Endothelial cell (in vitro differentiated cells): ENCODE data around the gene RBM6. TPM values are rescaled to one million over a fixed set of nuclear protein-coding genes. Genes with fewer than 3 reads are reported as not detected.
A peak's percentile ranks its signal among the peaks of the same experiment; 100 is the strongest.
"Not testable (repeated sequence)": the region's sequence is repeated elsewhere in the genome, so short reads cannot be mapped to it uniquely, and the experiment has no call there.

Source experiments
- DNase-seq: peaks from one replicate; pipeline ENCODE4 v3.0.0; 2021; ENCODE audit warnings: low spot score
- H3K27ac Mint-ChIP-seq: one replicate; pipeline ENCODE4 v1.8.0; 2021; ENCODE audit warnings: mixed read lengths, inconsistent platforms; ENCODE audit not compliant: unreplicated experiment
- H3K27me3 Mint-ChIP-seq: one replicate; pipeline ENCODE4 v1.8.0; 2021; ENCODE audit warnings: mild to moderate bottlenecking, moderate library complexity, mixed read lengths, inconsistent platforms; ENCODE audit not compliant: unreplicated experiment
- H3K36me3 Mint-ChIP-seq: one replicate; pipeline ENCODE4 v1.8.0; 2021; ENCODE audit warnings: mild to moderate bottlenecking, low read depth, mixed read lengths, inconsistent platforms; ENCODE audit not compliant: unreplicated experiment
- H3K4me1 Mint-ChIP-seq: one replicate; pipeline ENCODE4 v1.8.0; 2021; ENCODE audit warnings: mild to moderate bottlenecking, mixed read lengths, inconsistent platforms; ENCODE audit not compliant: unreplicated experiment
- H3K4me3 Mint-ChIP-seq: one replicate; pipeline ENCODE4 v1.8.0; 2021; ENCODE audit warnings: mild to moderate bottlenecking, mixed read lengths, inconsistent platforms; ENCODE audit not compliant: unreplicated experiment
- H3K9me3 Mint-ChIP-seq: one replicate; pipeline ENCODE4 v1.8.0; 2021; ENCODE audit warnings: mixed read lengths, inconsistent platforms; ENCODE audit not compliant: unreplicated experiment
- total RNA-seq: library from RNA; stranded (reverse); fragmentation: NEBNext Ultra II Directional; extraction: Animal tissue kit (Norgen Biotek cat#: 25700); gene quantifications from one replicate; pipeline ENCODE4 v1.2.1, GENCODE V29; 2021; ENCODE audit not compliant: unreplicated experiment
- TF ChIP-seq, protein P1 (sequence below): fragments of 200-600 bp; sonication (generic); IDR thresholded peaks from one replicate; pipeline ENCODE4 v1.5.0; 2021; ENCODE audit warnings: antibody characterized with exemption; ENCODE audit not compliant: unreplicated experiment

The RBM6 gene
- total RNA-seq, 1 donor from 2014 or later = 76.2 TPM

DNA sequence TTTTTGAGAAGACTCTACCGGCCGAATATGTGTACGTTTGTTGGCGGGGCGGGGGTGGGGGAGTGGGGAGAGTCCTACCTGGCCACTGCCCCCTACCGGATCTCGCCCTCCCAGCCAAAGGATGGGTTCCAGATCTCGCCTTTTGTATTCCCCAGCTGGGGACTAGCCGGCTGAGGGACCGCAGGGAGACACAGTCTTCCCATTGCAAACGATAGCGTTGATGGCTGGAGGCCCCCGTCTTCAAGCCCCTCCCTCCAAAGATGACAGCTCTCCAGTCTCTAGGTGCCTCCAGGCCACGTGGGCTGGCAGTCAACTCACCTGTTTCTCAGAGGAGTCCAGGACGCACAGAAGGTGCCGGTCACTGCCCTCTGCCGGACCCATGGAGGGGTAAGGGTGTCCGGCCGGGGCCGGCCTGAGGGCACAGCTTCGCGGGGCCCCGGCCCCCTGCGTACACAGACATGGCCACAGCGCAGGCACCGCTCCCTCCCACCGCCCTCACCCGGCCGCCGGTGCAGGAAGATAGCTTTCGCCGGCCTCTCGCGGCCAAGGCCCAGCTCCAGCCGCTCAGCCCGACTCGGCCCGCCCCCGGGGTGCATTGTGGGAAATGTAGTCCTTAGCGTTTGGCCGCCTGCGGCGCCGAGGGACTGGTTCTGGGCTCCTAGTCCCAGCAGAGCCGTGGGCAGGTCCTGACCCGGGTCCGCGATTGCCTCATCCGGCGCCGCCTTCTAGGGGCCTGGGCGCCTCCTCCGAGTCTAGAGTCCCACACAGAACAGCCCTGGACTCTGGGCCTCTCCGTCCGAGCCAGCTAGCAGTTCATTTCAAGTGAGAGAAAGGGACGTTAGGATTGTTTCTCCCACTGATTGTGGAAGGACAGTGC is 10.4 kb upstream of the RBM6 start, which contains the start of gene MON1A:
Gene MON1A (minus strand): TSS at position 521 of the 877 bp plus-strand sequence. CDS start 16,465 bp downstream, outside the sequence.
- Mint-ChIP-seq H3K4me3 (peak within 1 kb of the TSS; percentile 91), H3K36me3 (no peaks in the 10 kb centered on the region), H3K27ac (peak within 1 kb of the TSS; percentile 36), H3K4me1 (peaks cover 13% of the 10 kb centered on the region), H3K9me3 (no peaks in the 10 kb centered on the region), H3K27me3 (peaks cover 5% of the 10 kb centered on the region)
- TF ChIP-seq, protein P1, sequence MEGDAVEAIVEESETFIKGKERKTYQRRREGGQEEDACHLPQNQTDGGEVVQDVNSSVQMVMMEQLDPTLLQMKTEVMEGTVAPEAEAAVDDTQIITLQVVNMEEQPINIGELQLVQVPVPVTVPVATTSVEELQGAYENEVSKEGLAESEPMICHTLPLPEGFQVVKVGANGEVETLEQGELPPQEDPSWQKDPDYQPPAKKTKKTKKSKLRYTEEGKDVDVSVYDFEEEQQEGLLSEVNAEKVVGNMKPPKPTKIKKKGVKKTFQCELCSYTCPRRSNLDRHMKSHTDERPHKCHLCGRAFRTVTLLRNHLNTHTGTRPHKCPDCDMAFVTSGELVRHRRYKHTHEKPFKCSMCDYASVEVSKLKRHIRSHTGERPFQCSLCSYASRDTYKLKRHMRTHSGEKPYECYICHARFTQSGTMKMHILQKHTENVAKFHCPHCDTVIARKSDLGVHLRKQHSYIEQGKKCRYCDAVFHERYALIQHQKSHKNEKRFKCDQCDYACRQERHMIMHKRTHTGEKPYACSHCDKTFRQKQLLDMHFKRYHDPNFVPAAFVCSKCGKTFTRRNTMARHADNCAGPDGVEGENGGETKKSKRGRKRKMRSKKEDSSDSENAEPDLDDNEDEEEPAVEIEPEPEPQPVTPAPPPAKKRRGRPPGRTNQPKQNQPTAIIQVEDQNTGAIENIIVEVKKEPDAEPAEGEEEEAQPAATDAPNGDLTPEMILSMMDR = peak; percentile 21
- peak; percentile 98 for DNase-seq

GRCh38 chr3:49930168-49930690 is 9.7 kb upstream of the RBM6 start:
- Mint-ChIP-seq H3K27ac (peak overlapping the region; percentile 36), H3K4me1 (peaks cover 13% of the 10 kb centered on the region), H3K4me3 (peak overlapping the region; percentile 73), H3K36me3 (no peaks in the 10 kb centered on the region), H3K27me3 (peaks cover 4% of the 10 kb centered on the region), H3K9me3 (no peaks in the 10 kb centered on the region)
- no peak for DNase-seq
- TF ChIP-seq, protein P1 = no peak

DNA sequence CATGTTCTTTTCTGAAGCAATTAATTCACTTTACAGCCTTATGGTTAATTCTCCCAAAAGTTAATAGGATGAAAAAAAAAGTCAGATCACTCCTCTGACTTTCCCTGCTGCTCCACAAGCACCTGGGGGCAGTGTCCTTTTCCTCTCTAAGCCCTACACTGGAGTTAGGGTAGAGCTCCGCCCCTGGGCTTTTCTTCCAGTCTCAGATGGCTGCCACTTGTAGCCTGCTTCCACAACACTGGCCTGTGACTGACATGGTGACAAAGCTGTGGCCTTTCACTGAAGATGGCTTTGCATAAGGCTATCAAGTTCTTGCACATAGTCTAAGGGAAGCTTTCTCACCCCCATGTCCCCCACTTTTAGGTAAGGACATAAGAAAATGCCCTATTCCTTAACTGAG is 9.0 kb upstream of the RBM6 start:
- H3K36me3 Mint-ChIP-seq = no peaks in the 10 kb centered on the region
- H3K27ac Mint-ChIP-seq = peak overlapping the region; percentile 54
- peaks cover 13% of the 10 kb centered on the region for H3K4me1 Mint-ChIP-seq
- H3K4me3 Mint-ChIP-seq = no peak overlapping the region
- peak; percentile 30 for DNase-seq
- no peaks in the 10 kb centered on the region for H3K9me3 Mint-ChIP-seq
- peaks cover 4% of the 10 kb centered on the region for H3K27me3 Mint-ChIP-seq
- TF ChIP-seq, protein P1 = no peak

DNA sequence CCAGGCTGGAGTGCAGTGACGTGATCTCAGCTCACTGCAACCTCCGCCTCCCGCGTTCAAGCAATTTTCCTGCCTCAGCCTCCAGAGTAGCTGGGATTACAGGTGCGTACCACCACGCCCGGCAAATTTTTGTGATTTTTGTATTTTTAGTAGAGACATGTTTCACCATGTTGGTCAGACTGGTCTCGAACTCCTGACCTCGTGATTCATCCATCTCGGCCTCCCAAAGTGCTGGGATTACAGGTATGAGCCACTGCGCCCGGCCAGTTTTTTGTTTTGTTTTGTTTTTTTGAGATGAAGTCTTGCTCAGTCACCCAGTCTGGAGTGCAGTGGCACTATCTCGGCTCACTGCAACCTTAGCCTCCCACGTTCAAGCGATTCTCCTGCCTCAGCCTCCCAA is 7.7 kb upstream of the RBM6 start:
- not testable (repeated sequence) for DNase-seq, H3K27me3 Mint-ChIP-seq, H3K4me3 Mint-ChIP-seq, H3K9me3 Mint-ChIP-seq, H3K36me3 Mint-ChIP-seq, H3K27ac Mint-ChIP-seq
- peaks cover 13% of the 10 kb centered on the region for H3K4me1 Mint-ChIP-seq

- no peak overlapping the region for H3K27ac Mint-ChIP-seq
- peaks cover 5% of the 10 kb centered on the region for H3K4me1 Mint-ChIP-seq
- H3K27me3 Mint-ChIP-seq = peaks cover 3% of the 10 kb centered on the region
- TF ChIP-seq, protein P1 = no peak
- no peak for DNase-seq
- H3K4me3 Mint-ChIP-seq = no peak overlapping the region
- H3K9me3 Mint-ChIP-seq = no peaks in the 10 kb centered on the region
- H3K36me3 Mint-ChIP-seq = no peaks in the 10 kb centered on the region
Measured at GRCh38 chr3:49937090-49937489, 2.9 kb upstream of the RBM6 start.
